ENCODE measurements around the gene AFF3.
"Not testable (repeated sequence)": the region's sequence is repeated elsewhere in the genome, so short reads cannot be mapped to it uniquely, and the experiment has no call there.

AFF3 gene

DNA sequence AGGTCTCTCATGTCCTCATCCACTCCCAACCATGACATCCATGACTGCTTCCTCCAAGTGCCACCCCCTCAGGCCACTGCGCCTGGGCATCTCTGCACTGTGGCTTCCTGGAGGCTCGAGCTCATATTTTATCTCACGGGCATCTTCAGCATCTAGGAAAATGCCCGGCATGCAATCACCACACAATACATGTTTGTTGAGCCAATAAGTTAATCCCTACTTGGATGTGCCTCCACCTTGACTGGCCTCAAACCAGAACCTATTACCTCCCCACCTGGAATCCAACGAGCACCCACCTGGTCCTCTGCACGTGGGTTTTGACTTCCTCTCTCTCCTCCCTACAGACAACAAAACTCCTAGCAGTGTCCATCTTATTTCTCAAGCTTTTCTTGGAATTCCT is 453.7 kb downstream of the AFF3 start:
- no peak for DNase-seq

DNA sequence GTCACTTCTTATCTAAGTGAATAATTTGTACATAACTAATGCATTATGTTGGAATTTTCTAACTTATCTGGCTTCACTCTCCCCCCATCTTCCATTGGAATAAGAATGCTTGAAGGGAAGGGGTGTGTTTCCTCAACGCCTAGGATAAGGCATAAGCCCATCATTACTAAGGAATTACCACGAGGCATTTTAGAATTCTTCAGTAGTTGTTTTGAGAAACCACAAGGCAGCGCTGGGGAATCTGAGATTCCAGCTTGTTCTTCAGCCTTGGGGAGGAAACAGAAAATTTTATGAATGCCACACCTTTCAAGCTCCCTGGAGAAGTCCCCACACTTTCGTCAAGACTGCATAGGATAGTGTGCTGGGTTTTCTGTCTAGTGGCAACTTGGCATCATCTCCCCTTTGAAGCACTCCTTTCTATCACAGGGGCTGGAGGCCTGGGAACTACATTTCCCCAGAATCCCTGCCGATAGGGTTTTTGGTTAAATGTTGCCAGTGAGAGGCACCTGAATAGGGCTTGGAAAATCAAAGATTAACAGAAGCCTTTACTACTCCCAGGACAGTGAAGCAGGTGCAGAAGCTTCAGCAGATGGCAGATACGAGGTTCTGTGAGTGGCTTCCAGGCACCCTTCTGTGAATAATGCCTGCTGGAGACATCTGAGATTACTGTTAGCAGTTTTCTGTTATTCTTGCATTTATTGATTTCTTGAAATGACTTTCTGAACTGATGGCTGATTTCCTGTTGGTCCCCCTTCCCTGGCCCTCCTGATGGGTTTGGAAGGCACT is 459.9 kb downstream of the AFF3 start:
- DNase-seq = no peak

DNA sequence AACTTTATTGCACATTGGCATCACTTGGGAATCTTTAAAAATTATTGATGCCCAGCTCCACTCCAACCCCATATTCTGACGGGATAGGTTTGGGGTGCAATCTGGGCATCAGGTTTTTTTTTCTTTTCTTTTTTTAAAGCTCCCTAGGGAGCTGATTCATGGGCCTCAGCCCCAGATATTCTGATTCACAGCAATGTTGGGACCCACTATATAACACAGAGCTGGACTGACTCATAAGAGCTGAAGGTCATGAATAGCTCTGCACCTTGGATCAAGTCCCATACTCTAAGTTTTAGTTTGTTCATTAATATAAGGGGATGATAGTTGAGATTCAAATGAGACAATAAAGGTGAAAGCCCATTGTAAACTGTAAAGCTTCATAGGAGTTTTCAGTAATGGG is 461.4 kb downstream of the AFF3 start:
- DNase-seq = no peak

DNA sequence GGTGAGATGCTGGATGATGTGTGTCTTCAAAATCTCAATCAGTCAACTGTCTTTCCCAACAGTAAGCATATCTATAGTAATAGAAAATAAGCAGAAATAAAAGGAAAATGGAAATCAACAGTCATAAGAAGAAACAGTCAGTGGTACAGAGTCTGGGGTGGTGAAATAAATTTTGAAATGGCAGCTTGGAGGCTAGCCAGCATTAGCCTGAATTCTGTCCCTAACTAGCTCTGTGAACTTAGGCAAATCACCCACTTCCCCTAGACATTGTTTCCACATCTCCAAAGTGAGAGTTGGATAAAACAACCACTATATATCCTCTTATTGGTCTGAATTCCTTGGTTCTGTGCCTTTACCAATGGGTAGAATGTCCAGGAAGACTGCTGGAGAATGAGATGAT is 462.9 kb downstream of the AFF3 start:
- no peak for DNase-seq

- no peak for DNase-seq
Observed at GRCh38 chr2:99678625-99679024, 463.8 kb downstream of the AFF3 start.

DNA sequence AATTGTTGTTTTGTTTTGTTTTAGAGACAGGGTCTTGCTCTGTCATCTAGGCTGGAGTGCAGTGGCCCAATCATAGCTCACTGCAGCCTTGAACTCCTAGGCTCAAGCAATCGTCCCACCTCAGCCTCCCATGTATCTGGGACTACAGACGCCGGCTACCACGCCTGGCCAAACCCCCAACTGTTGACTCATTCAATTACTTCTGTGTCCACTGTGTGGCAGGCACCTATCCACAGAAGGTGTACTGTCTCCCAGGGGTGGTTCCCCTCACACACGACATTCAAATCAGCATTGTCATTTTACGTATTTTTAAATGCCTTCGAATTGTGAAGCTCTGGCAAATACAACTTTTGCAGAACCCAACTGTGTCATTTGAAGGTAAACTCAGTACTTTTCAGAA is 464.6 kb downstream of the AFF3 start:
- no peak for DNase-seq

DNA sequence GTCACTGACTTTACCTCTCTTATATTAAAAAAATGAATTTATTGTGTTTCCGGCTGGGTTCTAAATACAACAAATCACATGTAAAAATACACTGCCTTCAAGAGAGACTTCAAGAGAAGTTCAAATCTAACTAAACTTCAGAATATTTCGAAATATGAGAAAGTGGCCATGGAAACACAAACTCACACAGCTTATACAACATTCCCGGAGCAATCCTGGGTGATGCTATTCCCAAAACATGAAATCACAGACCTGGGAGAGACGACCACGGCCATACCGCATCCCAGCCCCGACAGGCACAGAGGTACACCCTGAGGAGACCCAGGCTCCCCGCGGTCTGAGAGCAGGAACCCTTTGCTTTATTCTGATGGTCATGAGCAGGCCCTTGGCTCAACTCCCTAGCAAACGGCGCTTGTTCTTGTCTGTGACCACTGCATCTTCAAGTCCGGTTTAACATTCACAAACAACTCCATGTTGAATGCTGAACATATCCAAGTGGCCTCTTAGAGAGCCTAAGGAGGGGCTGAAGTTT is 467.2 kb downstream of the AFF3 start:
- DNase-seq = no peak

- no peak for DNase-seq
Observed at GRCh38 chr2:99674090-99674489, 468.3 kb downstream of the AFF3 start.

GRCh38 chr2:99672766-99673350 is 469.5 kb downstream of the AFF3 start:
- DNase-seq = no peak

DNA sequence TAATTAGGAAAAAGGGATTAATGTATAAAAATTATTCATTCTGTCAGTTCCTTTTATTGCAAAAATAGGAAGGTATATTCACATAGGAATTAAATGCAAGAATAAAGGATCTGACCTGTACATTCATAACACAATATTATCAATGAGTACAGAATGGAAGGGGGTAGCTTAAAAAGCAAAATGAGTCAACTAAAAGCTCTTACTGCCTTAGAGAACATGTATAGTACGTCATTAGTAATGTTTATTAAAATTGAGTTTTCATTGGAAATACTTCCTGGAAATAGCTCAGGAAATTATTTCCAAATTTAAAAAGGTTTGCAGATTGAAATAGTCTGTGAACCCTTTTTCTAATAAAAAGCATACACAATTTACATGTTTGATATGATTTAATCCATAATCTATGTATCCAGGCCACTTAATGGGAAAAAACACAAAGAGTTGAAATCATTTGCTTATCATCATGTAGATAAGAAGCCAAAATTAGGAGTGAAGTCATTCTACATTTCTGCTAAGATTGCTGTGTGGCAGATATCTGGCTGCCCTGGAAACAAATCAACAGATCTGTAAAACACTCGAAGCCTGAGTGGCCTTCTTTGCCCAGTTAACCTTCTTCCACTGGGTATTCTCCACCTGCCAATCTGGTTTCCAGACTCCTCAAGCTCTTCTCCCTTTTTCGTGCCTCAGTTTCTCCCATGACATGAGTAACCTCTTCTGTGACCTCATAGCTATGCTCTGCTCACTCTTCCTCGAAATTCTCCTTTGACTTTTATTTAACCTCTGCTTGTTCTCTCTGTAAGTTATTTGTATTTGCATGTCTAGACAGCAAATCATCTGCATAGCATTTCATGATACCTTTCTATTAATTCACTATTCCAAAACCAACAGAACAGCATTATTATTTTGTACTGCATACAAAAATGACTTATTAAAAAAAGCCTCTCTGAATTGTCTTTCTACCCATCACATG is 471.3 kb downstream of the AFF3 start:
- DNase-seq = no peak

DNA sequence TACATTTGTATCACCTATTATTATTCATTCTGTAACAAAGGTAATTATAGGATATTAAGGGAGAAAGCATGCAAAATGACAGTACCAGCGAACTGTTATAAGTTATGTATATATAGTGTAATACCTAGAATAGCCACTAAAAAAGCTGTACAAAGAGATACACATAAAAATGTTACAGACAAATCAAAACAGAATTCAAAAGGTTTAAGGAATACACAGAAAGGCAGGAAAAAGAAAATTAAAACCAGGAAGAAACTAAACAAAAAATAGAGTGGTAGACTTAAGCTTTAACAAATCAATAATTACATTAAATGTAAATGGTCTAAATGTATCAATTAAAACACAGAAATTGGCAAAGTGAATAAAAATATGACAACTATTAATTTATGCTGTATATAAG is 476.1 kb downstream of the AFF3 start:
- DNase-seq = no peak

DNA sequence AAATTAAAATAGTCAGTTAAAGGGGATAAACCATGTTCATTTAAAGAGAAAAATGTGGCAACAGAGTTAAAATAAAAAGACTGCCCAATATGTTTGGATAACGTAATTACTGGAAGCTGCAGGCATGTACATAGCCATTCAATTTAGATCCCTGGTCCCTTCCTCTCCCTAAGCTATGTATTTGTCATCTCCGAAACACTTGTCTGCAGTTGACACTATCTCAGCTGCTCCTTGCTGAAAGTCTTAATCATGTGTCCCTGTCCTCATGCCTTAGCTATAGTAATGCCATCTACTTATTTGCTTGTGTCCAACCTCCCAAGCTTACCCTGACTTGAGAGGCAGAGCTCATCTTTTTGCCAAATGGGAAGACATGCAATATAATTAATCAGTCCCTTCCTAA is 478.7 kb downstream of the AFF3 start:
- no peak for DNase-seq

DNA sequence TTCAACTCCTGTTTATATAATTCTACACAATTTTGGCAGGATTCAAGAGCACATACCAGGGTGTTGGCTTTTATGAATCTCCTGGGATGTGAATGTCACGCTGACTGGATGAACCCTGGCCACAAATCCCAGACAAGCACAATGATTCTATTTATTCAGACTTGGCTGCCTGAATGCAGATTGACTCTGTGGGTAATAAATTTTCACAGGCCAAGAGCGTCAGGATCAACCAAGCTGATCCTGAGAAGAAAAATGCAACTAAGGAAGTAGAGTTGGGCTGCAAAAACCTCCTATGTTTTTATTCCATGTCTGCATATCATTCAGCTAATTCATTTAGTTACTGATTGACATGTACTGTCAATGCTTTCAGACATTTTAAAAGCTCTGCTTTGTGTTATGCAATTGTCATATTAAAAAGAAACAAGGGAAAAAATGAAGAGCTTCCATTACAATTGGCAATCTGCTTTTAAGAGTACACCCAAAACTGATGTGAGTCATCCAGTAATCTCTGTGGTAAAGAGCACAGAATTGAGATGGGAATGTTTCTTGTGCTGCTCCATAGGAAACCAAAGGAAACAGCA is 479.5 kb downstream of the AFF3 start:
- no peak for DNase-seq

DNA sequence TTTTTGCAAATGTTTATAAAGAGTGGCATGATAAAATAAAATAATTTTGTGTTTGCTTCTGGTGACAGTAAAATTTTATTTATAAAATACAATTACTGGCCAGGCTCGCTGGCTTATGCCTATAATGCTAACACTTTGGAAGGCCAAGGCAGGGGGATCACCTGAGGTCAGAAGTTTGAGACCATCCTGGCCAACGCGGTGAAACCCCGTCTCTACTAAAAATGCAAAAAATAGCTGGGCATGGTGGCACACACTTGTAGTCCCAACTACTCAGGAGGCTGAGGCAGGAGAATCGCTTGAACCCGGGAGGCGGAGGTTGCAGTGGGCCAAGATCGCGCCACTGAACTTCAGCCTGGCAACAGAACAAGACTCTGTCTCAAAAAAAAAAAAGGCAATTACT is 480.6 kb downstream of the AFF3 start:
- not testable (repeated sequence) for DNase-seq

GRCh38 chr2:99660616-99661406 is 481.6 kb downstream of the AFF3 start:
- no peak for DNase-seq

GRCh38 chr2:99659874-99660273 is 482.5 kb downstream of the AFF3 start:
- DNase-seq = no peak

DNA sequence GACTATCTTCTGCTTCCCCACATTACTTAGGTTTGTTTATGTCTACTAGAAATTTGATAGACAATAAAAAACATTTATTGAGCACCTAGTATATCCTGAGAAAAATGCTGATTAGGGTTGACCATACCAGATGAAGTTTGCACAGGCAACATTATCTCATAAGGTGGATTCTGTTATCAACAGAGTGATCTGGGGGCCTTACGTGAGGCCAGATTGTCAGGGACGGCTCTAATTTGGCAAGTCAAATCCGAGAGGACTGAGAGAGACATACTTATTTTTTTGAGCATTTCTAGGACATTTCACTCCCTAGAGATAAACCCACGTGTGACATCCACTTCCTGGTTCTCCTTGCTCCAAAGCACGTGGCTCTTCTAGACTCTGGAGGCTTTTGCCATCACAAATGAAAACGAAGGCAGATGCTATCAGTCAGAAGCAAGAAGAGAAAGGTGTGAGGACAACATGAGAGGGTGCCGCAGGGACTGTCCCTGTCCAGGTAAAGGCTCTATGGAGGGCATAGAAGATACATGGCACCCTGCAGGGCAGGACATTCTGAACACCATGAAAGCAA is 484.6 kb downstream of the AFF3 start:
- DNase-seq = no peak

- DNase-seq = no peak
Observed at GRCh38 chr2:99656994-99657393, 485.4 kb downstream of the AFF3 start.

DNA sequence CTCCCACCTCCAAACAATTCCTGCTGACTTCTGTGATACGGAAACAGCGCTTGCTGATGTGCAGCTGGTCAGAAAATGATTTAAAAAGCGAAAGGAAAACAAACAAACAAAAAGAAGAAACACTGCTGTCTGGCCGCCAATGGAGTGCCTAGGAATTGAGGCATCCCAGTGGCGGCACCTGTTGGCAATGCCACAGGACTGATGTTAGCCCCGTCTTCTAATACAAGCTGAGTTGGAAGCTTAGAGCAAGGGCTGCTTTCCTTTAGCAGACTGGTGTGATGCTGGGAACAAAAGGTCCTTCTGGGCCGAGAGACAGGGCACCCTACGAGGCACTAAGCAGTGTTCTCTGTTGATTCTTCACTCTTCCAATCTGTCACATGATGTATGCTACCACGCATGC is 489.0 kb downstream of the AFF3 start:
- DNase-seq = no peak

DNA sequence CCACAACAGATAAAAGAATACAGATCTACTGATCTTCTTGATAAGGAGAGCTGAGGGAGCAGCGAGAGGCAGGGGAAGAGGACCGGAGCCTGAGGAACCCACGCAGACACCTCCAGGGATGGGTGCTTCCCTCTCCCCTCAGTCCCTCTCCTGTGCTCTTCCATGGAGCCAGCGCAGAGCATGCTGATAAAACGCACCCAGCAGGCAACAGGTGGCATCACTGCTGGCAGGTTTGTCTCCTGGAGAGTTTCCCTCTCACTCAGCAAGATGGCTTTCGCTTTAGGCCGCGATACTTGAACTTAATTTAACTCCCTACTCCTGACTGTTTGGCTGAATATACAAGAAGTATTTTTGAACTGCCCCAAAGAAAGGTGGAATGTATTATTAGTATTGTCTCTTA is 489.5 kb downstream of the AFF3 start:
- DNase-seq = no peak

- no peak for DNase-seq
Observed at GRCh38 chr2:99651930-99652670, 490.3 kb downstream of the AFF3 start.

Data from NCI-H1105 treated with DMSO at 0.1 percent for 48 hours (cell line).